ENCODE data around the gene DBT.

GRCh38 chr1:100217834-100218233 lies 31.8 kb downstream of the DBT start:
- TF ChIP-seq CTCF (IDR thresholded peaks at IDR 0.05; ENCODE audit: insufficient read depth, low read length) (no peak), REST (IDR thresholded peaks at IDR 0.05; ENCODE audit: insufficient replicate concordance, low read depth) (no peak), POLR2AphosphoS5 (IDR thresholded peaks at IDR 0.05; ENCODE audit: low read depth) (no peak)
